Left lung (tissue), 10 donors: ENCODE measurements around the gene CADM2. TPM values are rescaled to one million over a fixed set of nuclear protein-coding genes. Genes with fewer than 3 reads are reported as not detected.

Experiments used
- ATAC-seq: fragments of 200-7000 bp; cut with Tn5 transposase; one replicate; pipeline ENCODE4 v1.9.1; 2020; ENCODE audit warnings: moderate library complexity
- DNase-seq, 4 donors: peaks; one replicate each; pipeline ENCODE4 v3.0.0-alpha.2; 2013 to 2020
- H3K27ac ChIP-seq, 2 donors: fragments of 200-600 bp; sonication (generic) in 1 of 2; one replicate each; pipeline versions ENCODE4 v1.5.0 to v1.8.0; 2020 to 2021
- H3K27me3 ChIP-seq, 2 donors: fragments of 200-600 bp; sonication (generic) in 1 of 2; one replicate each; pipeline versions ENCODE4 v1.5.0 to v1.8.0; 2020 to 2021
- H3K36me3 ChIP-seq, 2 donors: fragments of 200-600 bp; sonication (generic) in 1 of 2; one replicate each; pipeline versions ENCODE4 v1.5.0 to v1.8.0; 2020 to 2021
- H3K4me1 ChIP-seq, 2 donors: fragments of 200-600 bp; one replicate each; pipeline ENCODE4 v1.8.0; 2021
- H3K4me3 ChIP-seq, 2 donors: fragments of 200-600 bp; sonication (generic) in 1 of 2; one replicate each; pipeline versions ENCODE4 v1.5.0 to v1.8.0; 2020 to 2021; ENCODE audit warnings: mild to moderate bottlenecking in 1 of 2
- H3K9me3 ChIP-seq, 2 donors: fragments of 200-600 bp; sonication (generic) in 1 of 2; one replicate each; pipeline versions ENCODE4 v1.5.0 to v1.8.0; 2020 to 2021
- intact Hi-C, 2 donors: fragments of 100-400 bp; cut with DNase I; formaldehyde crosslinking; loops; one replicate each; pipeline versions ENCODE4 v1.11.2 to v1.14.2; 2022
- polyA plus RNA-seq, 6 donors: library from polyadenylated mRNA; unstranded; fragments of 120-200 nt; gene quantifications; one replicate each; pipeline ENCODE4 v1.2.1, GENCODE V29; 2013; ENCODE audit not compliant: insufficient read length in 6 of 6
- total RNA-seq, 2 donors: library from RNA; stranded (reverse); fragmentation: NEBNext Ultra II Directional; extraction: Animal tissue kit (Norgen Biotek cat#: 25700); gene quantifications; one replicate each; pipeline ENCODE4 v1.2.1, GENCODE V29; 2021
- TF ChIP-seq, protein P1 (sequence below), 2 donors: fragments of 200-600 bp; sonication (generic) in 1 of 2; IDR thresholded peaks; one replicate each; pipeline versions ENCODE4 v1.5.0 to v1.8.0; 2021; ENCODE audit warnings: antibody characterized with exemption in 2 of 2
- donor health status: DM: no; HTN: yes; CAD: no.
- donor health status: DM: no; HTN: no; CAD: no.

Gene CADM2
- total and polyA plus RNA-seq, 8 donors, result 0.16 to 2.3 (median 0.74) TPM

- Histone ChIP-seq H3K9me3 (no peaks in the 10 kb centered on the region), H3K4me3 (no peak overlapping the region), H3K27ac (no peak overlapping the region), H3K36me3 (no peaks in the 10 kb centered on the region), H3K4me1 (no peaks in the 10 kb centered on the region), H3K27me3 (no peaks in the 10 kb centered on the region)
- intact Hi-C loops, result no loop called here
- TF ChIP-seq, protein P1, sequence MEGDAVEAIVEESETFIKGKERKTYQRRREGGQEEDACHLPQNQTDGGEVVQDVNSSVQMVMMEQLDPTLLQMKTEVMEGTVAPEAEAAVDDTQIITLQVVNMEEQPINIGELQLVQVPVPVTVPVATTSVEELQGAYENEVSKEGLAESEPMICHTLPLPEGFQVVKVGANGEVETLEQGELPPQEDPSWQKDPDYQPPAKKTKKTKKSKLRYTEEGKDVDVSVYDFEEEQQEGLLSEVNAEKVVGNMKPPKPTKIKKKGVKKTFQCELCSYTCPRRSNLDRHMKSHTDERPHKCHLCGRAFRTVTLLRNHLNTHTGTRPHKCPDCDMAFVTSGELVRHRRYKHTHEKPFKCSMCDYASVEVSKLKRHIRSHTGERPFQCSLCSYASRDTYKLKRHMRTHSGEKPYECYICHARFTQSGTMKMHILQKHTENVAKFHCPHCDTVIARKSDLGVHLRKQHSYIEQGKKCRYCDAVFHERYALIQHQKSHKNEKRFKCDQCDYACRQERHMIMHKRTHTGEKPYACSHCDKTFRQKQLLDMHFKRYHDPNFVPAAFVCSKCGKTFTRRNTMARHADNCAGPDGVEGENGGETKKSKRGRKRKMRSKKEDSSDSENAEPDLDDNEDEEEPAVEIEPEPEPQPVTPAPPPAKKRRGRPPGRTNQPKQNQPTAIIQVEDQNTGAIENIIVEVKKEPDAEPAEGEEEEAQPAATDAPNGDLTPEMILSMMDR (IDR thresholded peaks at IDR 0.05), result no peak
- DNase-seq (no peak), ATAC-seq (no peak)
Measured at GRCh38 chr3:85170646-85171045, 211.9 kb downstream of the CADM2 start.

GRCh38 chr3:85171976-85172375, 213.2 kb downstream of the CADM2 start:
- intact Hi-C loops, result no loop called here
- ATAC-seq (no peak), DNase-seq (no peak)
- H3K36me3 ChIP-seq, result no peaks in the 10 kb centered on the region
- H3K27ac ChIP-seq, result no peak overlapping the region
- TF ChIP-seq, protein P1 (IDR thresholded peaks at IDR 0.05), result no peak
- H3K27me3 ChIP-seq, result no peaks in the 10 kb centered on the region
- no peak overlapping the region for H3K4me3 ChIP-seq
- no peaks in the 10 kb centered on the region for H3K4me1 ChIP-seq
- H3K9me3 ChIP-seq, result no peaks in the 10 kb centered on the region

DNA sequence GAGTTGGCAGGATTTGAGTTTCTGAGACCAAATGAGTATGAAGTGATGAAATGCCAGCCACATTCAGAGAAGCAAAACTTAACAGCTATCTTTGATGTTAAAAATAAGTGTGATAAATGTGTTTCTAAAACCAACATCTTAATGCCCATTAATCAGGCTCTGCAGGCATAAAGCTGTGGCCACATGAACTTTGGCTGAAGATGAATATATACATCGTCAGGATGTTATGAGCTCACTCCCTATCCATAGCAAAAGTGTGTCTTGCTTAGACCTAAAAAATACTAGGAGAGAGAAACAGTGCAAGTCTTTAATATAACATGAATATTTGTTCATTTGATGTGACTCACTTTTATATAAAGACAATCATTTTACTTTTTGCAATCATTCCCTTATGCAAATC, 218.0 kb downstream of the CADM2 start:
- TF ChIP-seq, protein P1 (IDR thresholded peaks at IDR 0.05), result no peak
- intact Hi-C loops, result no loop called here
- no peaks in the 10 kb centered on the region for H3K36me3 ChIP-seq
- H3K27ac ChIP-seq, result no peak overlapping the region
- H3K27me3 ChIP-seq, result no peaks in the 10 kb centered on the region
- ATAC-seq, result no peak
- no peaks in the 10 kb centered on the region for H3K9me3 ChIP-seq
- H3K4me3 ChIP-seq, result no peak overlapping the region
- no peaks in the 10 kb centered on the region for H3K4me1 ChIP-seq
- DNase-seq, result no peak

DNA sequence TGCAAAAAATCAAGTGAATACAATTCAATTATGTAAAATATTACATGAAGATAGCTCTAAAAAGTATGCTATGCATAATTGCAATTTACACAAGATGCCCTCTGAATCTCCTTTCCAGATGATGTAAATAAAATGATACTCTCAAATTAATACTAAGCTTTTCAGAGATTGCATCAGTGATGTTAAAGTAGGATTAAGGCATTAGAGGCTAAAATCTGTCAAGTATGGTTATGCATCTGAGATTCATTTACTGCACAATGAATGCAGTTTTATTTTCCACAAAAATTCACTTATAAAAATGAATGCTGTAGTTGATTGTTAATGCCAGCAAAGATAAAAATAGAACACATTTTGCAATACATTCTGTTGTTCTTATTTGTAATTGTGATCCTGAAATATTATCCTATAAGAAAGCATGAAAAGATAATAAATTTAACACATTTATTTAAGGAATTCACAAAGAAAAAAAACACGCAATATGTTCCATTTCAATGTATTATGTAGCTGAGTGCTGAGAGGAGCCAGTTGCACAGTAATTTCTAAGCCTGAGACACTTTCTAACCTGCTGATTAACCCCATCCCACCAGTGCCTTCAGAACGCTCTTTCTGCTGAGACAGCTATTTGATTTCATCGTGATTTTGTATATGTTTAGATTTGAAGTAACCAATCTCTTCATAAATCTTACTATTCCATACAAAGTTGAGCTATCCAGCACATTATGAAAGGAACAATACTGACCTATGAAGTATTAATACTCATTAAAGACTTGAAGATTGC, 224.4 kb downstream of the CADM2 start:
- intact Hi-C loops, result no loop called here
- Histone ChIP-seq H3K4me1 (no peaks in the 10 kb centered on the region), H3K9me3 (no peaks in the 10 kb centered on the region), H3K27ac (no peak overlapping the region), H3K36me3 (no peaks in the 10 kb centered on the region), H3K4me3 (no peak overlapping the region), H3K27me3 (no peaks in the 10 kb centered on the region)
- ATAC-seq (no peak), DNase-seq (no peak)
- TF ChIP-seq, protein P1 (IDR thresholded peaks at IDR 0.05), result no peak

GRCh38 chr3:85185495-85185894, 226.7 kb downstream of the CADM2 start:
- Histone ChIP-seq H3K36me3 (no peaks in the 10 kb centered on the region), H3K27me3 (no peaks in the 10 kb centered on the region), H3K4me1 (no peaks in the 10 kb centered on the region), H3K9me3 (no peaks in the 10 kb centered on the region), H3K27ac (no peak overlapping the region), H3K4me3 (no peak overlapping the region)
- TF ChIP-seq, protein P1 (IDR thresholded peaks at IDR 0.05), result no peak
- intact Hi-C loops, result no loop called here
- DNase-seq (no peak), ATAC-seq (no peak)
